HG03439 (cell line): ENCODE data around the gene DGLUCY.
"Not testable (repeated sequence)": the region's sequence is repeated elsewhere in the genome, so short reads cannot be mapped to it uniquely, and the experiment has no call there.

Source experiments
- ATAC-seq: cut with Tn5 transposase; IDR thresholded peaks from one replicate; pipeline ENCODE4 v1.9.1; 2021; ENCODE audit warnings: mild to moderate bottlenecking, moderate library complexity; ENCODE audit not compliant: unreplicated experiment

DGLUCY gene

DNA sequence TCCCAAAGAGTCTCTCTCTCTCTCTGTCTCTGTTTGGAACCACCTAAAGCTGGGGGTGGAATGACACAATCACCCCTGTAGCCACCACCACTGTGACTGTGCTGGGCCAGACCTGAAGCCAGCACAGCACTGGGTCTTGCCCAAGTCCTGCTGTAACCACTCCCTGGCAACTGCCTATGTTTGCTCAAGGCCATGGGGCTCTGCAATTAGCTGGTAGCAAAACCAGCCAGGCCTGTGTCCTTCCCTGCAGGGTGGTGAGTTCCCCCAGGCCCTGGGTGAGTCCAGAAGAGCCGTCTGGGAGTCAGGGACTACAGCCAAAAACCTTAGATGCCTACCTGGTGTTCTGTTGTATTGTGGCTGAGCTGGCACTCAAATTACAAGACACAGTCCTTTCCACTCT lies 50.8 kb downstream of the DGLUCY start:
- ATAC-seq: no peak

DNA sequence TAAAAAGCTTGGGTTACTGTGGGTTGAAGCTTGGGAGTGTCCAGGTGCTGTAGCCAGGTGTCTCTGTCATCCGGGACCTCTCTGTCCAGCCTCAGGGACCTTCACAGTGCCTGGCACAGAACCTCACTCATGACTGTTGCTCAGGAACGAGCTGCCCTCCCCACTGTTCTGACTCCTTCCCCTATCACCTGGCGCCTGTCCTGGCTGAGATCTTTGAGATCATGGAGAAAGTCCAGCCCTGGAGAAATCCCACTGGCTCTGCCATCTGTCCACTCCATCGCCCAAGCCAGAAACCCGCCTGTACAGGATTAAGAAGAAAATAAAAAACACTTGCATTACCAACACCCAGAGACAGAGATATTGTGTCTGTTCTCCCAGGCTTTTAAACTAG lies 53.5 kb downstream of the DGLUCY start:
- ATAC-seq: no peak

DNA sequence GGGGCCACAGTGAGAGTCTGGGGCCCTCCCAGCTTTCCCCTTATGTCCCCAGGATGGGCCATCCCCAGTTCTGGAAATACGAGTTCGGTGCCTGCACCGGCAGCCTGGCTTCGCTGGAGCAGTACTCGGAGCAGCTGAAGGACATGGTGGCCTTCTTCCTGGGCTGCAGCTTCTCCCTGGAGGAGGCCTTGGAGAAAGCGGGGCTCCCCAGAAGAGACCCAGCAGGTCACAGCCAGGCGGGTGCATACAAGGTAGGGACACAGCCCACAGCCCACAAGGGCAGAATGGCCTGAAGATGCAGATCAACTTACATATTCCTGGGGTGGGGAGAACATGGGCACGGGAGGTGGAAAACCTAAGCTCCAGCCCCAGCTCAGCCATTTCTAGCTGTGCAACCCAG lies 56.1 kb downstream of the DGLUCY start:
- no peak for ATAC-seq

DNA sequence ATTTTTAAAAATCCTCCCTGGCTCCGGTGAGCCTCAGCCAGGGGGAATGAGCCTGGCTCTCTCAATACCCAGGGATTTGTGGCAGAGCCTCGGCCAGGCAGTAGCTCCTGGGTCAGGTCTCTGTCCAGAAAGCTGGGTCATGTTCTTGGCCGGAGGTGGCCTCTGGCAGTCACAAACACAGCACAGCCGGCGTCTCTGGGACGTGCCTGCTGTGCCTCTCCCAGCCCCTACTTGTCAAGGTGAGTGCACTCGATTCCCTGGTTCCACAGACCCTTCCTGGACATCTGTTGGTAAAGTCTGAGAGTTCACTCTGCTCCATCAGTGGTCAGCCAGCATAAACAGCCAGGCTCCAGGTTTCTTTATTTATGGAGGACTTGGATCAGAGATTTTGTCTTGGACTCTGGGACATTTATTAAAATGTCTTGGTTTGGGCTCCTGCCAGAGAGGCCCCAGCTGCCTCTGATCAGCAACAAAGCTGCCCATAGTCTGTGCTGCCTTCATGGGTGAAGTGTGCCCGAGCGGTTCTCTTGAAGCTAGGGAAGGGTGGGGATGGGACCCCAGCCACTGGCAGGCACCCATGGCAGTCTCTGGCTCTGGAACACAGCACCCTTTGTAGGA lies 56.7 kb downstream of the DGLUCY start:
- ATAC-seq: no peak

DNA sequence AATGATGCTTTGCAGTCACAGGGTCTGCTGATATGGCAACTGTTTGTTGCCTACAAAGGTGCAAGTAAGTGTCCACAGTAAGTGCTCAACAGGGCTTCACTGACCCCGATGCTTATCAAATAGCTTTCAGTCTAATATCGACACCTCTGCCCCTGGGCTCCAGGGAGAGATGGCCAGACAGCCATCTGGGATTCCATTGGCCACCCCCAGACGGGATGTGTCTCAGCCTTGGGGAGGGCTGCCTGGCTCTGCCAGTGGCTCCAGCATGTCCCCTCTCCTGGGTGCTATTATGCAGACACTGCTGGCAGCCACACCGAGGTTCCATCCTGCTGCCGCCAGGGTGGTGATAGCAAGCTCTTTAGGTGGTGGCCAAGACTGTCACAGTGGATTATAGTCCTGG lies 57.4 kb downstream of the DGLUCY start:
- no peak for ATAC-seq

DNA sequence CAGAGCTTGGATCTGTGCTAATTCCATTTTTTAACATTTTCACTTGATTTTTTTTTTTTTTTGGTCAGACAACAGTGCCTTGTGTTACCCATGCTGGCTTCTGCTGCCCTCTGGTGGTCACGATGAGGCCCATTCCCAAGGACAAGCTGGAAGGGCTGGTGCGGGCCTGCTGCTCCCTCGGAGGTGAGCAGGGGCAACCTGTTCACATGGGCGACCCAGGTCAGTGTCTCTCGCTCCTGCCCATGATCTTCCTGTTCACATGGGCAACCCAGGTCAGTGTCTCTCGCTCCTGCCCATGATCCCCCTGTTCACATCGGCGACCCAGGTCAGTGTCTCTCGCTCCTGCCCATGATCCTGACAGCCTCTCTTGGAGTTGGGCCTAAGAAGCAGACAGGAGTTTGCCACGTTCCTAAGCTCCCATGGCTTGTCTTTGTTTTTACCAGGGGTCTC lies 59.4 kb downstream of the DGLUCY start:
- ATAC-seq: no peak

DNA sequence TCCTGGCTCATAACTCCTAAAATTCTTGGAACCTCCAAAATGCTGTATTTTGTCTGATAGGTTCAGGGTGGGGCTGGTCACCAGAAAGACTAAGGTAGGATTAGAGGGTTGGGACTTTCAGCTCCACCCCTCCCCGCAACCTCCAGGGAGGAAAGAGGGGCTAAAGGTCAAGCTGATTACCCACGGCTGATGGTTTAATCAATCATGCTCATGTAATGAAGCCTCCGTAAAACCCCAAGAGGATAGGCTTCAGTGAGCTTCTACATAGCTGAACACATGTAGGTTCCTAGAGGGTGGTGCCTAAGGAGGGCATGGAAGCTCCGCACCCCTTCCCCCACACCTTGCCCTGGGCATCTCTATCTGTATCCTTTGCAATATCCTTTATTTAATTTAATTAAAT lies 60.0 kb downstream of the DGLUCY start:
- no peak for ATAC-seq

DNA sequence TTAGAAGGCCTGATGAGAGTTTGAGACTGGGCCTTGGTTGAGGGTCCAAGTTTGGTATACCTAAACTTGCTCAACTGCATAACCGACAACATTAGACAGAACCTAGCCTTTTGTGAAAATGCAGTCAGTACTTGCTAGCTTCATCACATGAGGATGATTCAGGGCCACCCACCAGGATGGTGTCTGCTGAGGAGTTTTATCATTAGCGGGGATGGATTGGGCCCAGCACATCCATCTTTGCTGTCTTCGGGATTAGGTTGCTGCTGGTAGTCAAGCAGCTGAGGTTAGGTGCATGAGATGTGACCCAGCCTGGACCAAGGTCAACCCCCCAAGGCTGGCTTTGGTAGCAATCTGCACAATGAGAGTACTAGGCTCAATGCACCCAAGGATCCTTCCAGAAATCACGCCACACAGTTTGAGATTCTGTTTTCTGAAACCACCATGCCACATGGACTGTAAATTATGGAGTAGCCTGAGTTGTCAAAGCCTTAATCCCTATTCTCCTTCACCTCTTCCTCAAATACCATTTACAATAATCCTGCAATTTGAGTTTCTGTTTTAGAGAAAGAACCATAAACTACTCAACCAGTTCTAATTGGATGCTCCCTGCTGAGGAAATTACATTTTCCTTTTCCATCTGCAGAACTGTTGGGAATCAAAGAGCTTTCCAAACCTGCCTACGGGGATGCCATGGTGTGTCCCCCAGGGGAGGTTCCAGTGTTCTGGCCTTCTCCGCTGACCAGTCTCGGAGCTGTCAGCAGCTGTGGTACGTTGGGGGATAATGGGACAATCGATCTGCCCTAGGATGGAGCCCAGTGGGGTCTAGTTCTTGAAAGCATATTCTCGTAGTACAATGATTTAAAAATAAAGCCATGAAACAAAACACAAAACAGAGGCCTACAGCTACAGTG lies 61.7 kb downstream of the DGLUCY start:
- no peak for ATAC-seq

DNA sequence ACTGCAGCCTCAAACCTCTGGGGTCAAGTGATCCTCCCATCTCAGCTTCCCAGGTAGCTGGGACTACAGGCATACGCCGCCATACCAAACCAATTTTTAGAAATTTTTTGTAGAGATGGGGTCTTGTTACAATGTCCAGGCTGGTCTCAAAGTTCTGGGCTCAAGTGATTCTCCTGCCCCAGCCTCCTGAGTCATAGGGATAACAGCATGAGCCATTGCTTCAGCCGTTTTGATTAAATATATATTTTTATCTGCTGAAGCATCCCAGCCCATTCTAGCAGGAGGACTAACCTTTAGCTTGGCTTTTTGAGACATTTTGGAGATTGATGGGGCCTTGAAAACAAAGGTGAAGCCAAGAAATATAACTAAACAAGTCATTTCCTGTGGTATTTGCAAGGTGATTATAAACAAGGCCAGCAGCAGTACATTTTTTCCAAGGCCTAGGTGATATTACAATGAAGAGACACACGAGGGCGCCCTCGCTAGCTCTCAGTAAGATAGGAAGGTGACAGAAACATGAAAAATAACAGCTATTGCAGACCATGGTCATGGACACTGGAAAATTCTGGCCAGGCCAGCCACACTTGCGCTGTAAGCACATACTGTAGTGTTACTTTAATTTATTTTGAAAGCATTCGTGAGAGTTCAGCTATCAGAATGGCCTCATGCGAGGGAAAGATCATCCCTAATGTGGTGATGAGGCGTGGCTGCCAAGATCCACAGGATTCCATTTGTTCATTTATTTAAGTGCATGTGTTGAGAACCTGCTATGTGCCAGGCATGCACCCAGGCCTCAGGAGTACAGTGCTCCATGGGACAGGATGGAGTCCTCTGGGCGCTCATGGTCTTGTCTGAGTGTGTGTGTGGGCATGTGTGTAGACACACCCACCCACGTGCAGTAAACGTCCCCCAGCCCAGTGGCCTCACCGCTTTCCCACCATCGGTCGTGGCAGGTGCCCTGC lies 63.5 kb downstream of the DGLUCY start:
- ATAC-seq: no peak

DNA sequence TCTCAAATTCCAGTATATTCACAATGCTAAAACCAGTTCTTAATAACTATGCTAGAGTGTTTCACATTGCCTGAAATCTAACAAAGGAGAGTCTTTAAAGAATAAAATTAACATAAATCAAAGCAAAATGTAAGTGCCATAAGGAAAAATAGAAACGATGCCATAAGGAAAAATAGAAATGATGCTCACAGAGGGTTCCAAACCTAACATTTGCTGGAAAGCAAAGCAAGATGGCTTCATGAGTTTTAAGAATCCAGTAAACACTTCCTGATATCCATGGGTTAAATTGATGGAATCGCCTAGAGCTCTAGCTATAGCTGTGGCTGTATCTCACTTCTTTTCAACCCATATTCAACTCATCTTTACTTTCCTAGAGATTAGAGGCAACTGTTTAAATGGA lies 66.7 kb downstream of the DGLUCY start:
- ATAC-seq: no peak

DNA sequence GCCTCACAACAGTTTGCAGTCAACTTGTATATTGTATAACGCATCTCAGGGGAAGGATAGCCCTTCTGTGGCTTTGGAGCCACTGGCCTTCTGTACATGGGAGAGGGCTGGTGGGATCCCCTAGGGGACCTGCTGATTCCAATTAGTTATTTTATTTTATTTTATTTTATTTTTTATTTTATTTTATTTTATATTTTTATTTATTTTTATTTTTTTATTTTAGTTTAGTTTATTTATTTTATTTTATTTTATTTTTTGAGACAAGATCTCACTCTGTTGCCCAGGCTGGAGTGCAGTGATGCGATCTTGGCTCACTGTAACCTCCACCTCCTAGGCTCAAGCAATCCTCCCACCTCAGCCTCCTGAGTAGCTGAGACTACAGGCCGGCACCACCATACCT lies 68.9 kb downstream of the DGLUCY start:
- not testable (repeated sequence) for ATAC-seq

DNA sequence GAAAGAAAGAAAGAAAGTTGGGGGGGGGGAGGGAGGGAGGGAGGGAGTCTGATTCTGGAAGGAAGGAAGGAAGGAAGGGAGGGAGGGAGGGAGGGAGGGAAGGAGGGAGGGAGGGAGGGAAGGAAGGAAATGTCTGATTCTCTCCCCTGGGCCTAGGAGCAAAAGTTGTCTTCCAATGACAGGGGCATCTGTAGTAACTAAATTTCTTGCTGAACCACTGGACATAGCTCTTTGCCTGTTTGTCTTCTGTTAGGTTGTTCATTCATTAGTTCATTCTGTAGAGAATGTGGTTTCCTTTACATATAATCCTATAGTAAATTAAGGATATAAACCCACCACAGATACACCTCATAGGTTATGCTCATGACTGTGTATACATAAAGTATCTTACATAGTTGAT lies 70.7 kb downstream of the DGLUCY start:
- ATAC-seq: no peak

DNA sequence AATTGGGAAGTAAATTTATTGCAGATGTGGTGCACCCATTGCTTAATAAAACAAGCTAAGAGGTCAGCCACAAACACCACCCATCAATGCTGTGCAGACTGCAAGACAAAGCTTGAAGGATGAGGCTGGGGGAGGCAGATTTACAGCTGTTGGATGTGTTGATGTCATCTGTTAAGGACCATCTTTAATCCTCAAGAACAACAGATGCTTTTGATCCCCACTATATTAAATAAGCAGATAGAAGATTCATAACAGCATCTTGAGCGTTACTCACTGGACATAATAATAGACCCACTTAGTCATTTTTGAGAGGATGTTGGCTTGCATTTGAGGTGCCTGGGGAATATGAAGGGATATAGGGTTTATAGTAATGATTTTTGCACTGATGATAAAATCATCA lies 71.8 kb downstream of the DGLUCY start:
- ATAC-seq: no peak

DNA sequence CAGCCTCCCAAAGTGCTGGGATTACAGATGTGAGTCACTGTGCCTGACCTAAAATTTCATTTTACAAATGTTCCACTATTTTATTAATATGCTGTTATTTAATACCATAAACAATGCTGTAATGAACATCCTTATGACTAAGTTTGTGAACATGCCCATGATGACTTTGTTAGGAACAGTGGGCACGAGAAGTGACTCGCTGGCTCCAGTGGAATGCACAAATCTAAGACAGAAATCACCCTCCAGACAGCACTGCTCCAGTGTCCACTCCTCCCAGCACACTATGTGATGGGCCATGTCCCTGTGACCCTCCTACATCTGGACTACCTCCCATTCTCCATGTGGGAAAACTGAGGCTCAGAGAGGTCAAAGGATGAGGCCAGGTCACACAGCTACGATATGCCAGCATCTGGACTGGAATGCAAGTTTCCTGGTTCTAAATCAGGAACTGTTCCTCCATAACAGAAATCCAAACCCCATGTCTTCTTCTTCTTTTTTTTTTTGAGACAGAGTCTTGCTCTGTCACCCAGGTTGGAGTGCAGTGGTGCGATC lies 72.7 kb downstream of the DGLUCY start:
- ATAC-seq: no peak

DNA sequence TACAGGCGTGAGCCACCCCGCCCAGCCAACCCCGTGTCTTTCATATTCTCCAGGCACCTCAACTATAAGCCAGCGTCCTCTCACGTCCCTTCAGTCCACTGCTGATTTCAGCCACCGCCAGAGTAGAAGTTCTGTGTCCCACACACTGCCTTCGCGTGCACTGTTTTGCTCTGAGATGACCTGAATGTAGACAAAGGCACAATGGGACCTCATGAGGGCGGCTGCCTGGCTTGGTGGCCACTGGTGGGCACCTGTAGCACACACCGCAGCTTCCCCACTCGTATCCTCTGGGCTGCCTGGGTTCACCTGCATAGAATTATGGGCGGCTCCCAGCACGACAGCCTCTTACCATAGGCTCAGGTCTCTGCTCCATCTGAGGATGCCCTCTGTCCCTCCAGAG lies 73.4 kb downstream of the DGLUCY start:
- no peak for ATAC-seq

DNA sequence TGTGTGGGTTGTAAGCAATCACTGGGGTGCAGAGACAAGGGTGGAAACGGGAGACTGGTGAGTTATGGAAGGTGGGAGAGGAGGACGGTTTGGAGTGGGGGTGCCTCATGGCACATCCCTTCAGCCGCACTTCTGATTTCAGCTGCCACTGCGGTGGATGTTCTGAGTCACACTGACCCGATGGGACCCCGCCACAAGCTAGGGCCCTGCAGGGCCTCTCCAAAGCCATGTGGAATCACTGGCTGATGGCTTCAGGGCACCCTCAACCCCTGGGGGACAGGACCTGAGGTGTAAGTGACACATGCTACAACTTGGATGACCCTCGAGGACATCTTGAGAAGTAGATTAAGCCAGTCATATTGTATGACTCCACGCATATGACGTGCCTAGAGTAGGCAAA lies 77.0 kb downstream of the DGLUCY start:
- ATAC-seq: no peak

DNA sequence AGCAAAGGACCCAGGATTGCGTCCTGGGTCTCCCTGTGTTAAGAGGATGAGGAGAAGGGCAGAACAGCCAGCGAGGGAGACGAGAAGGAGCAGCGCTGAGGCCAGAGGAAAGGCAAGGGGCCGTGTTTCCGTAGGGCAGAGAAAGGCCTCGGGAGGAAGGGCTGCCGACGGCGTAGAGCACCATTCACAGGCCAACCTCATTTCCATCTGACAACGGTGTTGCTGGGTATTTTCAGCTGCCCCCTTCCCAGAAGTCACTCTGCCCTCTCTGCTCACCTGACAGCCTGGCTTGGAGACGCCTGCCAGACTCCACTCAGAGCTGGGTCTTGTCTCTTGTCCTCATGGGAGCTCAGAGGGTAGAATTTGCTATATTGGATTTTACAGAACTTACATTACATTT lies 79.2 kb downstream of the DGLUCY start:
- no peak for ATAC-seq

DNA sequence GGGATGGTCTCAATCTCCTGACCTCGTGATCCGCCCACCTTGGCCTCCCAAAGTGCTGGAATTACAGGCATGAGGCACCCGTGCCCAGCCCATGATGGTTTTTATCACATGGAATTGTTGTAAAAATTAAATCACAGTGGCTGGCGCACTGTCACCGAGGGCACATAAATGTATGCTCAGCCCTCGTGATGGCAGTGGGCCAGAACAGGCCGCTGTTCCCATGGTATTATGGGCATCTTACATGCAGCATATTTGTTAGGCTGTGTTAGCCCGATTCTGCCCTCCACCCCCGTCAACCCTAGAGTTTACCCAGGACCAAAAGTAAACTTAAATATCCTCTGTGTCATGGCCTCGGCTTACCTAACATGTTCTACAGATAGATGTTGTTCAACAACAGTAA lies 82.0 kb downstream of the DGLUCY start:
- ATAC-seq: no peak

DNA sequence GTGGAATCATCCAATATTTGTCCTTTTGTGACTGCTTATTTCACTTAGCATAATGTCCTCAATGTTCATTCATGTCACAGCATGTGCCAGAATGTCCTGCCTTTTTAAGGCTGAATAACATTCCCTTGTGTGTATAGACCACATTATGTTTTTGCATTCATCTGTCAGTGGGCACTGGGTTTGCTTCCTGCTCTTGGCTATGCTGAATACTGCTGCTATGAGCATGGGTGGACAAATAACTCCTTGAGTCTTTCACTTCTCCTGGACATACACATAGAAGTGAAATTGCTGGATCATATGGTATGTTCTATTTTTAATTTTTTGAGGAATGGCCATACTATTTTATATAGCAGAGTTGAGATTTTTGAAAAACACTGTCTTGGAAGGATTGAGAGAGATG lies 83.8 kb downstream of the DGLUCY start:
- ATAC-seq: no peak

DNA sequence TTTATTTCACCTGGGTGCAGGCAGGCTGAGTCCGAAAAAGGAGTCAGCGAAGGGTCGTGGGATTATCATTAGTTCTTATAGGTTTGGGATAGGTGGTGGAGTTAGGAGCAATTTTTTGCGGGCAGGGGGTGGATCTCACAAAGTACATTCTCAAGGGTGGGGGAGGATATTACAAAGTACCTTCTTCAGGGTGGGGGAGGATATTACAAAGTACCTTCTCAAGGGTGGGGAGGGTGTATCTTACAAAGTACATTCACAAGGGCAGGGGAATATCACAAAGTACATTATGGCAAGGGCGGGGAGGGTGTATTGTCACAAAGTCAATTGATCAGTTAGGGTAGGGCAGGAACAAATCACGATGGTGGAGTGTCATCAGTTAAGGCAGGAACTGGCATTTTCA lies 86.9 kb downstream of the DGLUCY start:
- not testable (repeated sequence) for ATAC-seq
